Left lung (tissue), 14 donors: ENCODE results near the gene NAV2. TPM values are rescaled to one million over a fixed set of nuclear protein-coding genes. Genes with fewer than 3 reads are reported as not detected.

Experiments
- ATAC-seq: fragments of 200-7000 bp; cut with Tn5 transposase; one replicate; pipeline ENCODE4 v1.9.1; 2020; ENCODE audit warnings: moderate library complexity
- DNase-seq, 4 donors: peaks; one replicate each; pipeline ENCODE4 v3.0.0-alpha.2; 2013 to 2020
- H3K27ac ChIP-seq, 2 donors: fragments of 200-600 bp; sonication (generic) in 1 of 2; one replicate each; pipeline versions ENCODE4 v1.5.0 to v1.8.0; 2020 to 2021
- H3K27me3 ChIP-seq, 2 donors: fragments of 200-600 bp; sonication (generic) in 1 of 2; one replicate each; pipeline versions ENCODE4 v1.5.0 to v1.8.0; 2020 to 2021
- H3K36me3 ChIP-seq, 2 donors: fragments of 200-600 bp; sonication (generic) in 1 of 2; one replicate each; pipeline versions ENCODE4 v1.5.0 to v1.8.0; 2020 to 2021
- H3K4me1 ChIP-seq, 2 donors: fragments of 200-600 bp; one replicate each; pipeline ENCODE4 v1.8.0; 2021
- H3K4me3 ChIP-seq, 2 donors: fragments of 200-600 bp; sonication (generic) in 1 of 2; one replicate each; pipeline versions ENCODE4 v1.5.0 to v1.8.0; 2020 to 2021; ENCODE audit warnings: mild to moderate bottlenecking in 1 of 2
- H3K9me3 ChIP-seq, 2 donors: fragments of 200-600 bp; sonication (generic) in 1 of 2; one replicate each; pipeline versions ENCODE4 v1.5.0 to v1.8.0; 2020 to 2021
- intact Hi-C, 2 donors: fragments of 100-400 bp; cut with DNase I; formaldehyde crosslinking; loops; one replicate each; pipeline versions ENCODE4 v1.11.2 to v1.14.2; 2022
- long read RNA-seq, 12 donors: library from polyadenylated mRNA in 2 of 12; unstranded in 2 of 12; transcript quantifications; one replicate each; pipeline ENCODE4 v2.0.0 and lab custom pipeline, GENCODE V29; 2019 to 2026
- polyA plus RNA-seq, 6 donors: library from polyadenylated mRNA; unstranded; fragments of 120-200 nt; gene quantifications; one replicate each; pipeline ENCODE4 v1.2.1, GENCODE V29; 2013; ENCODE audit not compliant: insufficient read length in 6 of 6
- total RNA-seq, 2 donors: library from RNA; stranded (reverse); fragmentation: NEBNext Ultra II Directional; extraction: Animal tissue kit (Norgen Biotek cat#: 25700); gene quantifications; one replicate each; pipeline ENCODE4 v1.2.1, GENCODE V29; 2021
- TF ChIP-seq, protein P1 (sequence below), 2 donors: fragments of 200-600 bp; sonication (generic) in 1 of 2; IDR thresholded peaks; one replicate each; pipeline versions ENCODE4 v1.5.0 to v1.8.0; 2021; ENCODE audit warnings: antibody characterized with exemption in 2 of 2
- donor health status: DM: no; HTN: yes; CAD: no.
- donor health status: DM: no; HTN: no; CAD: no.

Gene NAV2
- 10 to 100 TPM; 42.9 to 59.9 TPM for total RNA-seq
- polyA plus RNA-seq: 10 to 100 TPM; 18.0 to 23.5 (median 22.6) TPM
- long read RNA-seq, donor 1, partial matches to known transcripts: 0 of 10 reads
- long read RNA-seq, donor 1, other reads (novel, unspliced or antisense): 7 of 10 reads
- long read RNA-seq, donor 2, transcript NAV2-210 (2 exons, 563 nt): major isoform, 6 of 18 reads
- long read RNA-seq, donor 2, partial matches to known transcripts: 11 of 18 reads
- long read RNA-seq, donor 2, other reads (novel, unspliced or antisense): 0 of 18 reads
- long read RNA-seq, donor 3: 0 reads
- long read RNA-seq, donor 4, partial matches to known transcripts: 1 of 7 reads
- long read RNA-seq, donor 4, other reads (novel, unspliced or antisense): 5 of 7 reads
- long read RNA-seq, donor 5, partial matches to known transcripts: 5 of 8 reads
- long read RNA-seq, donor 5, other reads (novel, unspliced or antisense): 0 of 8 reads
- long read RNA-seq, donor 6: 0 reads
- long read RNA-seq, donor 7: 0 reads
- long read RNA-seq, donor 8, partial matches to known transcripts: 0 of 6 reads
- long read RNA-seq, donor 8, other reads (novel, unspliced or antisense): 6 of 6 reads
- long read RNA-seq, donor 9: 0 reads
- long read RNA-seq, donor 10, partial matches to known transcripts: 0 of 7 reads
- long read RNA-seq, donor 10, other reads (novel, unspliced or antisense): 7 of 7 reads
- long read RNA-seq, donor 11, partial matches to known transcripts: 11 of 14 reads
- long read RNA-seq, donor 11, other reads (novel, unspliced or antisense): 0 of 14 reads
- long read RNA-seq, donor 12, partial matches to known transcripts: 0 of 3 reads
- long read RNA-seq, donor 12, other reads (novel, unspliced or antisense): 0 of 3 reads

DNA sequence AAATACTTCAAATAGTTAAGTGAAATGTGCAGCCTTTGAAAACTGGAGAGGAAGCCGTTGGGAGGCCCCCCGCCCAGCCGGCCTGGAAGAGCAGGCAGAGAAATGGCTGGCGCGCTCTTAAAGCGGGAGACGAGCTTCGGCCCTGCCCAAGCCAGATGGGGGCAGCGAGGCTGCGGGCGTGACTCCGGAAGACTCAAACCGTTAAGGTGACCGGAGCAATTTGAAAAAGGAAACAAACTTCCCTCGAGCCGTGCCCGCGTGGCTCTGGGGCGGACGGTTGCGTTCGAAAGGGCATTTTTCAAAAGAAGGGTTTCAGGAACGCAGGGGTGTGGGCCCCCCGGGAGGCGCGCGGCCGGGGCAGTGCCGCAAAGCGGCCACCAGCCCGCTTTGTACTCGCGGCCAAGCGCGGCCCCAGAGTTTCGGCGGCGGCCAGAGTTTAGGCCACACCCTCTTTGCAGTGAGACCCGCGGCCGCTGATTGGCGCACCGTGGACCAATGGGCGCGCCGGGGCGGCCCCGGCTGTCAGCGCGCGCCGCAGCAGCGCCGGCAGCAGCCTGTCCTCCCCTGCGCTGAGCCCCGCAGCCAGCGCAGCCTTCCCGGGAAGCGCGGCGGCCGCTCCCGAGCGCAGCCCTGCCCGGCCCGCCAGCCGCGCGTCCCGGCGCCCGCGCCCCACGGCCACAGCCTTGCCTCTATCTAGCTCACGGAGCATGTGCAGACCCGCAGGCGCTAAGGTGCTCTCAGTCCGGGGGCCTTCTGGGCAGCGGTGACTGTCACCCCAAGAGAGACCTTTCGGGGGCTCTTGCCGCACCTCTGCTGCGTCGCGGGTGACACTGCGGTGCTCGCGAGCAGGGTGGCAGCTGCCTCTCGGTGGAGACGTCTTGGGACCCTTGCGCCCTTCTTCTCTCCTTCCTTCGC, at the start of gene NAV2:
NAV2 (plus strand) TSS at position 557 of the 915 bp plus-strand sequence. CDS start 859 bp downstream, outside the sequence.
- peak; percentile 92 to 97 (median 93) for DNase-seq
- Histone ChIP-seq H3K4me3 (peak within 1 kb of the TSS; percentile 54 to 55), H3K9me3 (no peaks in the 10 kb centered on the region), H3K4me1 (peaks cover 7 to 31% of the 10 kb centered on the region in 2 donors), H3K36me3 (no peaks in the 10 kb centered on the region), H3K27me3 (peaks cover 0 to 37% of the 10 kb centered on the region in 2 donors), H3K27ac (peak within 1 kb of the TSS; percentile 87 to 96)
- peak; percentile 96 for ATAC-seq
- TF ChIP-seq, protein P1, sequence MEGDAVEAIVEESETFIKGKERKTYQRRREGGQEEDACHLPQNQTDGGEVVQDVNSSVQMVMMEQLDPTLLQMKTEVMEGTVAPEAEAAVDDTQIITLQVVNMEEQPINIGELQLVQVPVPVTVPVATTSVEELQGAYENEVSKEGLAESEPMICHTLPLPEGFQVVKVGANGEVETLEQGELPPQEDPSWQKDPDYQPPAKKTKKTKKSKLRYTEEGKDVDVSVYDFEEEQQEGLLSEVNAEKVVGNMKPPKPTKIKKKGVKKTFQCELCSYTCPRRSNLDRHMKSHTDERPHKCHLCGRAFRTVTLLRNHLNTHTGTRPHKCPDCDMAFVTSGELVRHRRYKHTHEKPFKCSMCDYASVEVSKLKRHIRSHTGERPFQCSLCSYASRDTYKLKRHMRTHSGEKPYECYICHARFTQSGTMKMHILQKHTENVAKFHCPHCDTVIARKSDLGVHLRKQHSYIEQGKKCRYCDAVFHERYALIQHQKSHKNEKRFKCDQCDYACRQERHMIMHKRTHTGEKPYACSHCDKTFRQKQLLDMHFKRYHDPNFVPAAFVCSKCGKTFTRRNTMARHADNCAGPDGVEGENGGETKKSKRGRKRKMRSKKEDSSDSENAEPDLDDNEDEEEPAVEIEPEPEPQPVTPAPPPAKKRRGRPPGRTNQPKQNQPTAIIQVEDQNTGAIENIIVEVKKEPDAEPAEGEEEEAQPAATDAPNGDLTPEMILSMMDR (IDR thresholded peaks at IDR 0.05): no peak
- intact Hi-C loops: no loop called here

- H3K36me3 ChIP-seq: no peaks in the 10 kb centered on the region
- TF ChIP-seq, protein P1 (IDR thresholded peaks at IDR 0.05): no peak
- H3K4me1 ChIP-seq: peaks cover 7 to 11% of the 10 kb centered on the region in 2 donors
- H3K27ac ChIP-seq: no peak overlapping the region
- no peak overlapping the region for H3K4me3 ChIP-seq
- no peaks in the 10 kb centered on the region for H3K9me3 ChIP-seq
- DNase-seq (no peak), ATAC-seq (no peak)
- no peaks in the 10 kb centered on the region for H3K27me3 ChIP-seq
- intact Hi-C loops: no loop called here
Measured at GRCh38 chr11:19663206-19663605, 49.4 kb upstream of the NAV2 start.

DNA sequence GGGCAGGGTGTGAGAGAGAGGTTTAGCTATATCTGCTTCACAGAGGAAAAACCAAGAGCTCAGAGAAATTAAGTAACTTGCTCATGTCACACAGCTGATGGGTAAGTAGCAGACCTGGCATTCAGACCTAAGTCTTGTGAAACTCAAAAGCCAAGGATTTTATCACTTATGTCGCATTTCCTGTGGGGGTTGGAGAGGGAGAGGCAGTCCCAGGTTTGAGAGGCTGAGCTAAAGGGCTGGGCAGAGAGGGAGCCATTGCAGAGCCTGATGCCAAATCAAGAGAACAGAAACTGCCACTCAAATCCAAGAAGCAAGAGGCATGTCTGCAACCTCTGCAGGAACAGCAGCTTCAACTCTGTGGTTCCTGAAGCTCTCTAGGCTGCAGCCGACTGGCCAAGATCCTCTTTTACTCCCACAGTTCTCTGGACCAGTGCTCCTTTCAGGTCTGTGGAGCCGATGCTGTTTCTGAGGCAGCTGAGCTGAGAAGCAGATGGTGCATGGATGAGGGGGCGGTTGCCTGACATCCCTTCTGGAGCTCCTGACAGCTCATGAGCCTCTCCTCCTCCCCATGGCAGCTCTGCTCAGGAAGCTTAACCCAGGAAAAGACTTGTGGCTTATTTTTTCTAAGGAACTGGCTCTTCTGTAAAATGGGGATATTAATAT, 47.6 kb upstream of the NAV2 start:
- no peaks in the 10 kb centered on the region for H3K27me3 ChIP-seq
- no peak overlapping the region for H3K4me3 ChIP-seq
- DNase-seq: peak in 2 of 4 donors; percentile 44 to 63
- TF ChIP-seq, protein P1 (IDR thresholded peaks at IDR 0.05): no peak
- no peaks in the 10 kb centered on the region for H3K9me3 ChIP-seq
- intact Hi-C loops: no loop called here
- no peaks in the 10 kb centered on the region for H3K36me3 ChIP-seq
- H3K4me1 ChIP-seq: peaks cover 7 to 16% of the 10 kb centered on the region in 2 donors
- ATAC-seq: peak; percentile 59
- H3K27ac ChIP-seq: no peak overlapping the region

DNA sequence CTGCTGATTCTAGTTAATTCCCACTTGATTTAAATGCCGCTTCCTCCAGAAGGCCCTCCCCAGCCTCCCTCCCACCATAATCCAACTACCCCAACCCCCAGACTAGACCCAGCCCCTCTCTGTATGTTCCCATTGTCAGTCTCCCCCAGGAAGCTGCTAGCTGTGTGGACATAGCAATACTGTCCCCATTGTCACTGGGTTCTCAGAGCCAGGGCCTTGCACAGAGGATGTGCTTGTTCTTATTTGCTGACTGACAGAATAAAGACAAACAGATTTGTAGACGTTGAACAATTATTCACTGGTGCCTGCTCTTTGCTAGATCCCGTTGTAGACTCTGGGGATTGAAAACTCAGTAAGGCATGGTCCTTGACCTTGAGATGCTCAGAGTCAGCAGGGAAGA, 45.7 kb upstream of the NAV2 start:
- DNase-seq: no peak
- Histone ChIP-seq H3K27me3 (no peaks in the 10 kb centered on the region), H3K36me3 (no peaks in the 10 kb centered on the region), H3K27ac (no peak overlapping the region), H3K4me3 (no peak overlapping the region), H3K9me3 (no peaks in the 10 kb centered on the region), H3K4me1 (peaks cover 7 to 16% of the 10 kb centered on the region in 2 donors)
- intact Hi-C loops: no loop called here
- ATAC-seq: no peak
- TF ChIP-seq, protein P1 (IDR thresholded peaks at IDR 0.05): no peak
